A549 treated with DMSO at 1 μM for 4 hours (cell line): ENCODE data around the gene IFRD2. TPM values are rescaled to one million over a fixed set of nuclear protein-coding genes. Genes with fewer than 3 reads are reported as not detected.

Experiments
- total RNA-seq: library from RNA; stranded (reverse); fragments of 200-300 nt; extraction: Qiagen RNA extraction; gene quantifications from 5 replicates; pipeline ENCODE4 v1.2.3, GENCODE V29; 2022; ENCODE audit warnings: low read depth

Gene IFRD2, protein sequence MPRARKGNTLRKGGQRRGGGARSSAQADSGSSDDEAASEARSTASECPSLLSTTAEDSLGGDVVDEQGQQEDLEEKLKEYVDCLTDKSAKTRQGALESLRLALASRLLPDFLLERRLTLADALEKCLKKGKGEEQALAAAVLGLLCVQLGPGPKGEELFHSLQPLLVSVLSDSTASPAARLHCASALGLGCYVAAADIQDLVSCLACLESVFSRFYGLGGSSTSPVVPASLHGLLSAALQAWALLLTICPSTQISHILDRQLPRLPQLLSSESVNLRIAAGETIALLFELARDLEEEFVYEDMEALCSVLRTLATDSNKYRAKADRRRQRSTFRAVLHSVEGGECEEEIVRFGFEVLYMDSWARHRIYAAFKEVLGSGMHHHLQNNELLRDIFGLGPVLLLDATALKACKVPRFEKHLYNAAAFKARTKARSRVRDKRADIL
- total RNA-seq = 75.3 to 98.9 TPM (median 94.1 TPM) in 5 replicates

DNA sequence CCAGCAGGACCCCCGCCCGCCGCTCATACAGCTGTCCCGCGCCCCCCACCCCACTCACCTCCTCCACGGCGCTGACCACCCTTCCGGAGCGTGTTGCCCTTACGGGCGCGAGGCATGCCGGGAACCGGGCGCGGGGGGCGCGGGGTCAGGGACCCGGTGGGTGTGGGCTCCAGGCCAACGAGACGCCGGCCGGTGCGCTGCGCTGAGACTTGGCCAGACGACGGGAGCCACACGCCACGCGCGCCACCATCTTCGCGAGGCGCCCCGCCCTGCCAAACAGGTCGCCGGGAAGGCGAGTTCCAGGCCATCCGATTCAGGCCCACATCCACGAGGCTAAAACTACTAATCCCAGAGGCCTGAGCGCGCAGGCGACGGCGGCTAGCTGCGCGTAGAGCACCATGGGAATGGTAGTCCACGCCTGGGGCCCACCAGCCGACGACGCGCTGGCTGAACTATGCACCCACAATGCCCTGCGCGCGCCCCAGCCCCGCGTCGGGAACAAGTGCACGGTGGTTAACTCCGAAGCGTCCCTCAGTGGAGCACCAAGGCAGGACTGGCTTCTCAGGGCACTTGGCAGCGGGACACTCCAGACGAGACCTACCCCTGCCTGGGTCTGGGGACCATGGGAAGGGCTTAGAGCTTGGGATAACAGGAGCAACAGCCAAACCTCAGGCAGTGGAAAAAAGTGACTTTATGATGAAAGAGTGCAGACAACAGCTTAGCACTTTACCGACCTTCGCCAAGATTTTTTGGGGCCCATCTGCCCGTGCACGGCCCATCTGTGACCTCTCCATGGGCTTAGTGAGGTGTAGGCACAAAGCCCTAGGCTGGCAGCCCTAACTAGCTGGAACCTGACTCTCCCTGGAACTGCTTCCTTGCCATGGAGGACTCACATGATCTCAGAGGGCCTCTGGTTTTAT, at the start of gene IFRD2:
TSS of gene IFRD2 (minus strand) at position 271 of the 920 bp plus-strand sequence. CDS start at position 116, 155 bp downstream.

GRCh38 chr3:50340448-50341329, 48.5 kb upstream of the IFRD2 start, which contains the start of gene RASSF1:
Gene RASSF1, minus strand, starts transcription at chr3:50340836. Its CDS starts 31 bp downstream, at chr3:50340805.

GRCh38 chr3:50327943-50328691, 35.9 kb upstream of the IFRD2 start, which contains the start of gene TUSC2:
Gene TUSC2, minus strand, starts transcription at chr3:50328223. Its CDS starts 124 bp downstream, at chr3:50328099.

DNA sequence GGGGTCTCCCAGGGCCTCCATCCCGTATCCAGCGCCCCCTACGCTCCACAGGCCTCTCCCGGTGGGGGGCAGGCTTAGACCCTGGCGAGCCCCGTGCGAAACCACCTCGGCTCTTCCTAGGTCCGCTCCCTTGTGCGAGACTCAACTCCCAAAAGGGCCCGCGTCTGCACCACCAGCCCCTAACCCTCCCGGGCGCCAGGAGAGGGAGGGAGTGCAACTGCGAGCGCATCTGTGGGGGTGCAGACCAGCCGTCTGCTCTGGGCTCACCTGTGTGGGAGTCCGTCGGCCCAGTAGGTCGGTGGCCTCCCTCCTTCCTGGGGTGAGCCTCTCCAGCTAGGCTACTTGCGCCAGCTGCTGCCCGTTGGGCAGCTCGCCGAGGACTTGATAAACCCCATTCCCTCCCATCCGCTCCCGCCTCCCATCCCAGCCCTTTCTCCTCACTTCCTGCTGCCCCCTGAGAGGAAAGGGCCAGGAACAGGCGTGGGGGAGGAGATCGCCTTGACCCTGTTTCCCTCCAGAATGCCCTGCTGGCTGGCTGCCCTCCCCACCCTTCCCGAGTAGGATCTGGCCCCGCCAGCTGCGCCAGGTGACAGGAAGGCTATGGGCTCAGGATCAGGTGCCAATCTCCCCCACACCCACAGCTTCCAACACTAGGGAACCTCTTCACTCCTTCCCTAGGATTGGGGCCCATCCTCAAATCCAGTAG, 30.3 kb upstream of the IFRD2 start, which contains the start of gene HYAL2:
TSS of gene HYAL2 (minus strand) at position 360 of the 706 bp plus-strand sequence. CDS start 2,256 bp downstream, outside the sequence.

GRCh38 chr3:50303013-50303815, 11.0 kb upstream of the IFRD2 start, which contains the start of gene HYAL1:
Gene HYAL1, minus strand, starts transcription at chr3:50303574. Its CDS starts 618 bp downstream, at chr3:50302956.

GRCh38 chr3:50298836-50299637, 6.8 kb upstream of the IFRD2 start, which contains the start of the genes HYAL3 and NAA80:
Gene HYAL3, minus strand, starts transcription at chr3:50299405. Its CDS starts 3,803 bp downstream, at chr3:50295602.
Gene NAA80, minus strand, starts transcription at chr3:50299405. Its CDS starts 1,942 bp downstream, at chr3:50297463.

DNA sequence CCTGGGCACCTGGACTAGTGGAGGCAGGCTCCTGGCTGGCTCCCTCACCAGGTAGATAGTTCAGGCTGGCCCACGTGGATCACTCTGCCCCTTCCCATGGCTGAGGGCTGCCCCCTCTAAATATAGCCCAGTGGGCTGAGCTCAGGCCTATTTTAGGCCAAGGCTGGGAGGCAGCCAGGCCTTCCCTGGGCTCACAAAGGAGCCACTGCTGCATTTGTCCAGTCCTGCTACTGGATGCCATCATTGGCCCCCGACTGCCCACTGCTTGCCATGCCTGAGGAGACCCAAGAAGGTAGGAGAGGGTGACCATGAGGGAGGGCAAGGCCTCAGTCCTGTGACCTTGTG, 13.4 kb downstream of the IFRD2 start, which contains the start of gene LSMEM2:
TSS of gene LSMEM2 (plus strand) at position 208 of the 345 bp plus-strand sequence. CDS start at position 235, 27 bp downstream.

DNA sequence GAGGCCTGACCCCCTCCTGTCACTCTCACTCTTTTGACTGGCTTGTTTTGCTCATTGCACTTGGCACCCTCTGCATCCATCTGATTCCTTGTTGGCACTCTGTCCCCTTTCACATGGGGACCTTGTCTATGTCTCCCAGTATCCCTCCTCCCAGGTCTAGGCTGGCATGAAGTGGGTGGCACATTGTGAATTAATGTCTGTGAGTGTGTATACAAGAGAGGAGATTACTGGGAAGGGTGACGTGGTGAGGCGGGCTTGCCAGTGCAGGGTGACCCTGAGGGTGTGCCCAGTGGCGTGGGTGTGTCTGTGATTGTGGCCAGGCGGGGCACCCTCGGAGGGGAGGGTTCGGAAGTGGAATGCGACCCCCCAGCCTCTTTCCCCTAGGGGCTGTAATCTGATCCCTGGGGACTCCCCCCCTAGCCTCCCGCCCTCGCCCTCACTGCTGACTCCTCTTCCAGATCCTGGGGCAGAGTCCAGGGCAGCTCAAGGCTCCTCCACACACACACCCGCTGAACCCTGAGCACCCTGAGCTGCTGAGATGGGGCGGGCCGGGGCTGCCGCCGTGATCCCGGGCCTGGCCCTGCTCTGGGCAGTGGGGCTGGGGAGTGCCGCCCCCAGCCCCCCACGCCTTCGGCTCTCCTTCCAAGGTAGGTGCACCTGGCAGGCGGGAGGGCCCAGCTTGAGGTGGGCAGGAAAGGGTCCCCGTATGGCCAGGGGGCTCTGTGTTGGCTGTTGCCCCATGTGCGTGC, 23.4 kb downstream of the IFRD2 start, which contains the start of gene SEMA3B:
TSS of gene SEMA3B (plus strand) at position 445 of the 749 bp plus-strand sequence. CDS start at position 539, 94 bp downstream.

Other genes with a start within 250 kb of the IFRD2 start
- 30.9 to 38.1 TPM (median 33.4 TPM) in 5 replicates for gene RBM5, start 203.5 kb downstream of the IFRD2 start, total RNA-seq
- 7.7 to 9.8 TPM (median 9.3 TPM) in 5 replicates for gene SEMA3F, start 137.1 kb downstream of the IFRD2 start, total RNA-seq
- gene GNAT1, start 100.8 kb downstream of the IFRD2 start, total RNA-seq = 0.09 TPM in 1 of 5 replicates, not detected in the others
- 0.07 TPM in 1 of 5 replicates, not detected in the others for gene SLC38A3, start 87.2 kb downstream of the IFRD2 start, total RNA-seq
- 34.6 to 46.7 TPM (median 40.0 TPM) in 5 replicates for gene GNAI2, start 56.2 kb downstream of the IFRD2 start, total RNA-seq
- 6.7 to 8.1 TPM (median 6.9 TPM) in 5 replicates for gene SEMA3B, start 23.3 kb downstream of the IFRD2 start, total RNA-seq
- gene LSMEM2, start 13.3 kb downstream of the IFRD2 start, total RNA-seq = 0.05 to 0.06 TPM in 2 of 5 replicates, not detected in the others
- 6.7 to 10.9 TPM (median 8.1 TPM) in 5 replicates for gene HYAL3, start 7.0 kb upstream of the IFRD2 start, total RNA-seq
- gene NAA80, start 7.0 kb upstream of the IFRD2 start, total RNA-seq = 4.8 to 6.7 TPM (median 5.1 TPM) in 5 replicates
- 0.28 to 0.45 TPM (median 0.33 TPM) in 5 replicates for gene HYAL1, start 11.1 kb upstream of the IFRD2 start, total RNA-seq
- gene HYAL2, start 30.3 kb upstream of the IFRD2 start, total RNA-seq = 19.8 to 26.8 TPM (median 22.6 TPM) in 5 replicates
- gene TUSC2, start 35.8 kb upstream of the IFRD2 start, total RNA-seq = 25.9 to 35.4 TPM (median 33.7 TPM) in 5 replicates
- 18.0 to 19.6 TPM (median 19.3 TPM) in 5 replicates for gene RASSF1, start 48.4 kb upstream of the IFRD2 start, total RNA-seq
- 0.53 to 1.2 TPM (median 1.00 TPM) in 5 replicates for gene ZMYND10, start 53.3 kb upstream of the IFRD2 start, total RNA-seq
- gene NPRL2, start 58.3 kb upstream of the IFRD2 start, total RNA-seq = 12.8 to 14.0 TPM (median 13.3 TPM) in 5 replicates
- 17.2 to 23.0 TPM (median 22.0 TPM) in 5 replicates for gene CYB561D2, start 58.4 kb upstream of the IFRD2 start, total RNA-seq
- gene TMEM115, start 67.1 kb upstream of the IFRD2 start, total RNA-seq = 40.0 to 48.2 TPM (median 43.0 TPM) in 5 replicates
- gene CACNA2D2, start 211.2 kb upstream of the IFRD2 start, total RNA-seq = 0.36 to 0.78 TPM (median 0.42 TPM) in 5 replicates